DND-41 (cell line): Measurements from ENCODE around the gene ARHGDIA.

Experiments used
- ATAC-seq: fragments of 200-7000 bp; cut with Tn5 transposase; 3 replicates; pipeline ENCODE4 v1.9.1; 2021; ENCODE audit warnings: low read depth; ENCODE audit not compliant: insufficient read depth
- DNase-seq: peaks from one replicate; pipeline ENCODE4 v3.0.0-alpha.2; 2020
- H2AFZ ChIP-seq: 2 replicates; pipeline ENCODE4 v1.6.0; 2012; ENCODE audit warnings: low read depth, low read length
- H3K27ac ChIP-seq: 2 replicates; pipeline ENCODE4 v1.5.1; 2012; ENCODE audit warnings: low read length, inconsistent platforms
- H3K27me3 ChIP-seq: fragments of 200-600 bp; sonication (generic); 2 replicates; pipeline ENCODE4 v1.6.0; 2012; ENCODE audit warnings: low read length, mild to moderate bottlenecking, inconsistent platforms; ENCODE audit not compliant: insufficient read depth, poor library complexity
- H3K36me3 ChIP-seq: 2 replicates; pipeline ENCODE4 v1.5.1; 2012; ENCODE audit warnings: low read length, inconsistent platforms; ENCODE audit not compliant: insufficient read depth
- H3K4me1 ChIP-seq: 2 replicates; pipeline ENCODE4 v1.5.1; 2012; ENCODE audit warnings: mild to moderate bottlenecking, low read length; ENCODE audit not compliant: insufficient read depth
- H3K4me2 ChIP-seq: 2 replicates; pipeline ENCODE4 v1.6.0; 2012; ENCODE audit warnings: mild to moderate bottlenecking, moderate library complexity, low read length, inconsistent platforms; ENCODE audit not compliant: insufficient read depth
- H3K4me3 ChIP-seq, 2 experiments: fragments of 200-600 bp in 1 of 2; shearing (Covaris generic) in 1 of 2; 2 replicates each; pipeline ENCODE4 v1.5.1; 2012 to 2016; ENCODE audit warnings: inconsistent platforms in 2 of 2, low read length in 2 of 2, mild to moderate bottlenecking in 2 of 2, low read depth in 1 of 2, moderate library complexity in 1 of 2
- H3K79me2 ChIP-seq: 2 replicates; pipeline ENCODE4 v1.6.0; 2012; ENCODE audit warnings: low read length, inconsistent platforms; ENCODE audit not compliant: insufficient read depth
- H3K9ac ChIP-seq: 2 replicates; pipeline ENCODE4 v1.6.0; 2012; ENCODE audit warnings: low read depth, mild to moderate bottlenecking, inconsistent platforms, low read length, moderate library complexity
- H3K9me3 ChIP-seq: 2 replicates; pipeline ENCODE4 v1.5.1; 2012; ENCODE audit warnings: low read length, moderate library complexity, mild to moderate bottlenecking, inconsistent platforms; ENCODE audit not compliant: insufficient read depth, severe bottlenecking
- H4K20me1 ChIP-seq: 2 replicates; pipeline ENCODE4 v1.6.0; 2012; ENCODE audit warnings: low read length; ENCODE audit not compliant: insufficient read depth
- CTCF ChIP-seq: IDR thresholded peaks from 2 replicates; pipeline ENCODE4 v1.5.1; 2012; ENCODE audit warnings: borderline replicate concordance, low read length, moderate library complexity, mild to moderate bottlenecking; ENCODE audit not compliant: poor library complexity, severe bottlenecking; ENCODE audit errors: extremely low read depth
- EZH2 ChIP-seq: IDR thresholded peaks from 3 replicates; pipeline ENCODE4 v1.6.1; 2012; ENCODE audit warnings: borderline replicate concordance, low read depth, mild to moderate bottlenecking, moderate library complexity, low read length, inconsistent platforms; ENCODE audit not compliant: severe bottlenecking

Gene ARHGDIA

DNA sequence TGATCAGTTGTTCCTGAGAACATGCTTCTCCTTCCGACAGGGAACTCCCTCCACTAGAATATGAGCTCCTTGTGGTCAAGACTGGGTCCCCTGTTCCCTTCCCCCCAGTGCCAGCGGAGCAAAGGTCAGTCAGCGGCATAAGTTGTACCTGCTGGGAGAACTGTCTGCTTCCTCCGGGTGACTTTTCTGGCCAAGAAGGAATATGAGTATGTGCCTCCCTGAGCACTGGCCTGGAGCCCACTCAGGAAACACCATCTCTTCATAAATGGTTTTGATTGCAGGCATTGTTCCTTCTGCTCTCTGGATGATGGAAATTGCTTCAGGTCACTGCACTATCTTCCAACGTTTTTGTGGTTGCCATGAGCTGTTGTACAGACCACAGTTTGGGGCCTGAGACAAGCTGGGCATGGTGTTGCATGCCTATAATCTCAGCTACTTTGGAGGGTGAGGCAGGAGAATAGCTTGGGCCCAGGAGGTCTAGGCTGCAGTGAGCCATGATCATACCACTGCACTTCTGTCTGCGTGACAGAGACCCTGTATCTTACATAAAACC lies 7.9 kb downstream of the ARHGDIA start:
- peak overlapping the region; percentile 75; the same call in 1 of the 2 replicates for H3K4me2 ChIP-seq
- H3K79me2 ChIP-seq = peaks cover 64% of the 10 kb centered on the region
- H3K9ac ChIP-seq = peak overlapping the region; percentile 14; the same call in 1 of the 2 replicates
- no peak for DNase-seq
- H3K36me3 ChIP-seq = peaks cover 63% of the 10 kb centered on the region
- TF ChIP-seq EZH2 = no peak
- TF ChIP-seq CTCF = no peak
- peaks cover 47% of the 10 kb centered on the region for H3K4me1 ChIP-seq
- H3K27me3 ChIP-seq = peaks cover 3% of the 10 kb centered on the region
- no peak overlapping the region for H3K27ac ChIP-seq
- no peak overlapping the region for H2AFZ ChIP-seq
- no peak overlapping the region for H3K4me3 ChIP-seq
- no peak for ATAC-seq
- no peaks in the 10 kb centered on the region for H3K9me3 ChIP-seq
- peaks cover 61% of the 10 kb centered on the region for H4K20me1 ChIP-seq

- H3K9ac ChIP-seq = peak overlapping the region; percentile 82
- H3K9me3 ChIP-seq = no peaks in the 10 kb centered on the region
- no peak for TF ChIP-seq CTCF
- TF ChIP-seq EZH2 = peak; percentile 100
- ATAC-seq (peak; percentile 89), DNase-seq (peak; percentile 100)
- H4K20me1 ChIP-seq = peaks cover 47% of the 10 kb centered on the region
- H3K4me1 ChIP-seq = peaks cover 54% of the 10 kb centered on the region
- peak overlapping the region; percentile 94 for H2AFZ ChIP-seq
- peak overlapping the region; percentile 75 for H3K4me2 ChIP-seq
- H3K79me2 ChIP-seq = peaks cover 78% of the 10 kb centered on the region
- peak overlapping the region; percentile 93 for H3K27ac ChIP-seq
- H3K27me3 ChIP-seq = peaks cover 3% of the 10 kb centered on the region
- peaks cover 66% of the 10 kb centered on the region for H3K36me3 ChIP-seq
- peak overlapping the region; percentile 77 to 91 for H3K4me3 ChIP-seq
Measured at GRCh38 chr17:81860756-81861568, 10.2 kb downstream of the ARHGDIA start.

- Histone ChIP-seq H3K9ac (peak within 1 kb of the TSS; percentile 82), H4K20me1 (peaks cover 48% of the 10 kb centered on the region), H2AFZ (peak within 1 kb of the TSS; percentile 94), H3K27ac (peak within 1 kb of the TSS; percentile 94), H3K79me2 (peaks cover 86% of the 10 kb centered on the region), H3K4me2 (peak within 1 kb of the TSS; percentile 98), H3K9me3 (no peaks in the 10 kb centered on the region), H3K4me1 (peaks cover 54% of the 10 kb centered on the region), H3K4me3 (peak within 1 kb of the TSS; percentile 79 to 91), H3K27me3 (peaks cover 3% of the 10 kb centered on the region), H3K36me3 (peaks cover 66% of the 10 kb centered on the region)
- no peak for DNase-seq
- ATAC-seq = no peak
- TF ChIP-seq EZH2 = no peak
- no peak for TF ChIP-seq CTCF
Measured at GRCh38 chr17:81859906-81860755, 11.0 kb downstream of the ARHGDIA start, which contains the start of gene P4HB. TSS of gene P4HB (minus strand) at chr17:81860535. CDS start at chr17:81860471, 64 bp downstream.
